Nephron (organoid): Measurements from ENCODE around the gene E2F8.
"Not testable (repeated sequence)": the region's sequence is repeated elsewhere in the genome, so short reads cannot be mapped to it uniquely, and the experiment has no call there.

Source experiments
- H3K27ac Mint-ChIP-seq, 3 experiments: 2 replicates each; pipeline ENCODE4 v1.8.0; 2020; ENCODE audit warnings: mixed read lengths in 3 of 3, mild to moderate bottlenecking in 2 of 3, moderate library complexity in 1 of 3
- H3K27me3 Mint-ChIP-seq: 2 replicates; pipeline ENCODE4 v1.8.0; 2021; ENCODE audit warnings: low read depth, mild to moderate bottlenecking, moderate library complexity, mixed read lengths
- H3K36me3 Mint-ChIP-seq: 2 replicates; pipeline ENCODE4 v1.8.0; 2020; ENCODE audit warnings: low read depth, mixed read lengths
- H3K4me1 Mint-ChIP-seq: 2 replicates; pipeline ENCODE4 v1.8.0; 2020; ENCODE audit warnings: mixed read lengths
- H3K4me3 Mint-ChIP-seq, 3 experiments: 2 replicates each; pipeline ENCODE4 v1.8.0; 2020; ENCODE audit warnings: mild to moderate bottlenecking in 3 of 3, mixed read lengths in 3 of 3, moderate library complexity in 2 of 3
- H3K9me3 Mint-ChIP-seq: 2 replicates; pipeline ENCODE4 v1.8.0; 2020; ENCODE audit warnings: mixed read lengths
- TF ChIP-seq, protein P1 (sequence below), 3 experiments: fragments of 200-600 bp; sonication (generic); IDR thresholded peaks; one replicate each; pipeline ENCODE4 v1.5.0; 2021; ENCODE audit warnings: antibody characterized with exemption in 3 of 3; ENCODE audit not compliant: unreplicated experiment in 3 of 3

Gene E2F8

DNA sequence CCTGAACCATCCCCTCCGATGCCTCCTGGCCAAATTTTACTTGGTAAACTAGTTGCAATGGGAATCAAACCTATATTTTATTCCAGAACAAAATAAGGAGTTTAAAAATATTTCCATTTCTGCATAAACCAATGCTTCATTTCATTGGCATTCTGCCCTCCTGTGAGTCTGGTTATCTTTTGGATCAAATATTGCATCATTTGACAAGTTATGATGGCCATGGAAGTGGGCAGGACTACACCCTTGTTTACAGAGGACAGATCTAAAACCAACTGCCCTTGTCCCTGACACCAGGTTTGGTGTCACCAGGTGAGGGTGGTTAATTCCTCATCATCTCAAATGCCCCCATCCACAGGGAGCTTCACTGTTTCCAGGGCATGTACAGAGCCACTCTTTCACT is 28.2 kb upstream of the E2F8 start:
- no peak overlapping the region for H3K27ac Mint-ChIP-seq
- TF ChIP-seq, protein P1, sequence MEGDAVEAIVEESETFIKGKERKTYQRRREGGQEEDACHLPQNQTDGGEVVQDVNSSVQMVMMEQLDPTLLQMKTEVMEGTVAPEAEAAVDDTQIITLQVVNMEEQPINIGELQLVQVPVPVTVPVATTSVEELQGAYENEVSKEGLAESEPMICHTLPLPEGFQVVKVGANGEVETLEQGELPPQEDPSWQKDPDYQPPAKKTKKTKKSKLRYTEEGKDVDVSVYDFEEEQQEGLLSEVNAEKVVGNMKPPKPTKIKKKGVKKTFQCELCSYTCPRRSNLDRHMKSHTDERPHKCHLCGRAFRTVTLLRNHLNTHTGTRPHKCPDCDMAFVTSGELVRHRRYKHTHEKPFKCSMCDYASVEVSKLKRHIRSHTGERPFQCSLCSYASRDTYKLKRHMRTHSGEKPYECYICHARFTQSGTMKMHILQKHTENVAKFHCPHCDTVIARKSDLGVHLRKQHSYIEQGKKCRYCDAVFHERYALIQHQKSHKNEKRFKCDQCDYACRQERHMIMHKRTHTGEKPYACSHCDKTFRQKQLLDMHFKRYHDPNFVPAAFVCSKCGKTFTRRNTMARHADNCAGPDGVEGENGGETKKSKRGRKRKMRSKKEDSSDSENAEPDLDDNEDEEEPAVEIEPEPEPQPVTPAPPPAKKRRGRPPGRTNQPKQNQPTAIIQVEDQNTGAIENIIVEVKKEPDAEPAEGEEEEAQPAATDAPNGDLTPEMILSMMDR (IDR thresholded peaks at IDR 0.05; ENCODE audit: unreplicated experiment in 3 of 3) = no peak
- no peaks in the 10 kb centered on the region for H3K4me1 Mint-ChIP-seq
- peaks cover 6% of the 10 kb centered on the region for H3K9me3 Mint-ChIP-seq
- H3K27me3 Mint-ChIP-seq = peaks cover 26% of the 10 kb centered on the region
- no peak overlapping the region for H3K4me3 Mint-ChIP-seq
- no peaks in the 10 kb centered on the region for H3K36me3 Mint-ChIP-seq

GRCh38 chr11:19267567-19267966 is 26.8 kb upstream of the E2F8 start:
- TF ChIP-seq, protein P1 (IDR thresholded peaks at IDR 0.05; ENCODE audit: unreplicated experiment in 3 of 3) = no peak
- Mint-ChIP-seq H3K4me3 (no peak overlapping the region), H3K36me3 (no peaks in the 10 kb centered on the region), H3K27ac (no peak overlapping the region), H3K27me3 (peaks cover 25% of the 10 kb centered on the region), H3K4me1 (no peaks in the 10 kb centered on the region), H3K9me3 (peaks cover 6% of the 10 kb centered on the region)

DNA sequence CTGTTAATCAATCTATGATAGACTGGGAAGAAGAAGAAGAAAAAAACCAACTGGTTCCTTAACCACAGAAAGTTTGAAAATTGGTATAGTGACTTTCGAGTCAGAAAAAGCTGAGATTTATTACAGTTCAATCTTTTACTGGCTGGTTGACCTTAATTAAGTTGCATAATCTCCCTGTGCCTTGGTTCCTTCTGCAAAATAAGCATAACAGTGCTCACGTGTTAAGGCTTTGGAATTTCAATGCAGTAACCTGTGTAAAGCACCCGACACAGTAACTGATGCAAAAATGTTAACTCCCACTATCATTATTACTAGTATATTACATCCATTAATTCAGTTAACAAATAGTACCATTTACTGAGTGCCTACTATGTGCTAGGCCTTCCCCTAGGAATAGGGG is 22.6 kb upstream of the E2F8 start:
- Mint-ChIP-seq H3K27ac (no peak overlapping the region), H3K4me3 (no peak overlapping the region), H3K9me3 (no peaks in the 10 kb centered on the region), H3K27me3 (peaks cover 3% of the 10 kb centered on the region), H3K36me3 (no peaks in the 10 kb centered on the region), H3K4me1 (no peaks in the 10 kb centered on the region)
- TF ChIP-seq, protein P1 (IDR thresholded peaks at IDR 0.05; ENCODE audit: unreplicated experiment in 3 of 3) = no peak

GRCh38 chr11:19259487-19260345 is 19.0 kb upstream of the E2F8 start:
- no peak overlapping the region for H3K4me3 Mint-ChIP-seq

DNA sequence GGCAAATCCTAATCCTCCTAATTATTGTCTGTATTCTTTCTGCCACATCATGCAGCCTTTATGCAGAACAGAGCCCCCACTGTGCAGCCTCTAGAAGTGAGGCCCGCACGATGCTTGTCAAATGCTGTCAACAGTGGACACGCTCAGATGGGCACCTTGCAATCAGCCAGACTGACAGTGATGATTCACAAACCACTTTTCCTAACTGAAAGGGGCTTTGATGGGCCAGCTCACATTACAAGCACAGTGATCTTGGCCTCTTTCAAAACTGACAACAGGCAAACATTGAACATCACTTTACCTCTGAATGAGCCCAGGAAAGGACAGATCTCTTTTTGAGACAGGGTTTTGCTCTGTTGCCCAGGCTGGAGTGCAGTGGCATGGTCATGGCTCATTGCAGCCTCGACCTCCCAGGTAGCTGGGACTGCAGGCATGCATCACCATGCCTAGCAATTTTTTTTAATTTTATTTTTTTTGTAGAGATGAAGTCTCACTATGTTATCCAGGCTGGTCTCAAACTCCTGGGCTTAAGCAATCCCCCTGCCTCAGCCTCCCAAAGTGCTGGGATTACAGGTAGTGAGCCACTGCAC is 18.0 kb upstream of the E2F8 start:
- Mint-ChIP-seq H3K4me3 (no peak overlapping the region), H3K36me3 (no peaks in the 10 kb centered on the region), H3K9me3 (peaks cover 4% of the 10 kb centered on the region), H3K27ac (no peak overlapping the region), H3K4me1 (no peaks in the 10 kb centered on the region), H3K27me3 (peaks cover 15% of the 10 kb centered on the region)
- TF ChIP-seq, protein P1 (IDR thresholded peaks at IDR 0.05; ENCODE audit: unreplicated experiment in 3 of 3) = no peak

More at GRCh38 chr11:19259487-19260345, 19.0 kb upstream of the E2F8 start:
- H3K36me3 Mint-ChIP-seq = no peaks in the 10 kb centered on the region
- peaks cover 11% of the 10 kb centered on the region for H3K27me3 Mint-ChIP-seq
- no peak overlapping the region for H3K27ac Mint-ChIP-seq
- H3K9me3 Mint-ChIP-seq = peaks cover 4% of the 10 kb centered on the region
- H3K4me1 Mint-ChIP-seq = no peaks in the 10 kb centered on the region
- TF ChIP-seq, protein P1 (IDR thresholded peaks at IDR 0.05; ENCODE audit: unreplicated experiment in 3 of 3) = peak; percentile 92 to 96 (median 93)

GRCh38 chr11:19254441-19254840 is 13.7 kb upstream of the E2F8 start:
- H3K4me1 Mint-ChIP-seq, H3K27ac Mint-ChIP-seq, H3K9me3 Mint-ChIP-seq, H3K36me3 Mint-ChIP-seq, H3K4me3 Mint-ChIP-seq: not testable (repeated sequence)
- peaks cover 12% of the 10 kb centered on the region for H3K27me3 Mint-ChIP-seq
